ENCODE results near the gene LRCH1.

LRCH1 gene

DNA sequence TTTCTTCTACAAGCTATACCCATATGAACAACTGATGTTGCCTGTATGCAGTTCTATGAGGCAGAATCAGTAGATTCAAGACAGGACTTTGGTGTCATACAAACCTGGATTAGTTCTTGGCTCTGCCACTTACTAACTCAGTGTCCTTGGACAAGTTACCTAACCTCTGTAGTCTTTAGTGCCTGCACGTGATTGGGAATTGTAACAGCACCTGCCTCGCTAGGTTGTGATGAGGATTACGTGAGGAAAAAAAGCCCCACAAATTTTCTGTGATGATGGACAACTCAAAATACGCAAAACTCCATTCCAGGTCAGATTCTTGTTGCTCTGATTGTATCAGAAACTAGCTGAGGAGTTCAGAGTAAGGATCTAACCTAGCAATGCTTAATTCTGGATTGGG, 89.3 kb downstream of the LRCH1 start:
- DNase-seq, result no peak

DNA sequence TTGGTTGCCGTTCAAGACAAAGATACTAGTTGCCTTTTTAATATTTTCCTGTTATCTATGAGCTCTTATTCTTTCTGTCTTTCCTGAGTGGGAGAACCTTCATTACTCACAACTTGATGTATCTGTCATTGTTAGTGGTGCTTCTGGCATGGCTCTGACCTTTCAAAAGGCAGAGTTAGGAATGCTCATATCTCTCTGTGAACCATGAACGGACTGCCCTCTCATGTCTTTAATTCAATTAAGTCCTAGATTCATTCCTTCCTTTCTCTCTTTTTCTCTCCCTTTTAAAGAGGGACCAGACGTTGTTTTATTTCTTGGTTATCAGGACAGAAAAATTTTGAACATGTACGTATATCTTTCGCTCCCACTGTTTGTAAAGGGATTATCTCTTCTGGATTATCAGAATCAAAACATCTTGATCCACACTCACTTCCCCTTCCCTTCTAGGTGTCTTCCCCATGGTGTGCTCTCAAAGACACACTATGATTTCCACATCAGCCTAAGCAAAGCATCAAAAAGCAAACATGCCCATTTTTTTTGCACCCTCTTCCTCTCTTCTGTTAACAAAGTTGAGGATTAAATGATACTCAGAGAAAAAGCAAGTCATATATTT, 90.3 kb downstream of the LRCH1 start:
- no peak for DNase-seq

DNA sequence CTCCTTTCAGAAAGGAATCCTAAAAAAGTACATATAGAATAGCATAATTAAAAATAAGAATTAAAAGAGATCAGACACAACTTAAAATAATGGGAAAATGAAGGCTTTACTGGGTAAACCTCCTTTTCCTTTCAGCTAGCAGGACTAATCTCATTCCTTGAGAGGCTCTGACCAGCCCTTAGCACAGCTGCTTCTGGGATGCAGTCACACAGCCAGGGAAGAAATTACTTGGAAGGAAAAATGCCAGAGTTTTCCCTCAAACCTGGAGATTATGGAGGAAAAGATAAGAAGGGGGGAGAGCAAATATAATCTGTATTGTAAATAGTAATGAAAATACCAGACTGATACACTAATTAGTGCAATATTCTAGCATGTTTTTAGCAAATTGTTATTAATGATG, 91.8 kb downstream of the LRCH1 start:
- no peak for DNase-seq

DNA sequence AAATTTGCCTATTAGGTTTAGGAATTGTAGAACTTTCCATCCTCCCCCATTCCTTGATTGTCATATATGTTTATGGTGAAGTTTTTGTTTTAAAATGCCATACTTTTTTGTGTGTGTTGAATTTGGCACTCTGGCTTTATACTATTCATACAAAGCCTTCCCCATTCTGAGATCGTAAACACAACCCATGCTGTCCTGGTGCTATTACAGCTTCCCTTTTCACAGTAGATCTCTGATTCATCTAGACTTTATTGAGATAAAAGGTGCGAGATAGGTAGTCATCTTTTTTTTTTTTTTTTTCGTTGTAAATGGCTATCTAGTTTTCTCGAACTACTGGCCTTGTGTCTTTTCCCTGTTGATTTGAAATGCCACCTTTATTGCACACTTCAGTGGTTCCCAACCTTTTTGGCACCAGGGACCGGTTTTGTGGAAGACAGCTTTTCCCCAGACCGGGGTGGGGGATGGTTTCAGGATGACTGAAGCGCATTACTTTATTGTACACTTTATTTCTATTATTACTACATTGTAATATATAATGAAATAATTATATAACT, 94.6 kb downstream of the LRCH1 start:
- DNase-seq, result no peak

DNA sequence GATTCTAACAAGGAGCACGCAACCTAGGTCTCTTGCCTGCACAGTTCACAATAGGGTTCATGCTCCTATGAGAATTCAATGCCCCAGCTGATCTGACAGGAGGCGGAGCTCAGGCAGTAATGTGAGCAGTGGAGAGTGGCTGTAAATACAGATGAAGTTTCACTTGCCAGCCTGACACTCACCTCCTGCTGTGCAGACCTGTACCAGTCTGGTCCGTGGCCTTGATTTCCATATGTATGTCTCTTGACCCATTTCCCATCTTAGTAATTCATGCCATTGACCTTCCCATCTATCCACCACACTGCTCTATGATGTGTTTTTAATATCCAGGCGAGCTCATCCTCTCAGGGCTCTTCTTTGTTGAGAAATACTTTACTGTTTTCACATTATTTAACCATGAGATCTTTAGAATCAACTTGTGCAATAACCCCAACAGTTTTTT, 95.2 kb downstream of the LRCH1 start:
- peak; percentile 75 for DNase-seq

DNA sequence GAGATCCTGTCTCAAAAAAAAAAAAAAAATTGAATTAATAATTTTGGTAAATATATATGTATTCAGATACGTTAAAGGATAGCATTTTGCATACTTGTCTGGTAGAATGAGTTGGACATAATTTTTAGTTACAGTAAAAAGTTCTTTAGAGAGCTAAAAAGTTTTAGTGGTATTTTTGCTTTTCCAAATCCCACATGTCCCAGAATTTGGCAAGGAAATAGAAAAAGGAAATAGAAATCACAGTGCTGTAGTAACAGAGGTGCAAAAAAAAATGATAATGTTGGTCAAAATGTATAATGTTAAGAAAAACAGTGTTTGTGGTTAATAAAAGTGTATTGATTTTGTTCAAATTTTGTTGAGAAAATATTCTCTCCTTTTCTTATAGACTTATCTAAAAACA, 96.8 kb downstream of the LRCH1 start:
- DNase-seq, result no peak

DNA sequence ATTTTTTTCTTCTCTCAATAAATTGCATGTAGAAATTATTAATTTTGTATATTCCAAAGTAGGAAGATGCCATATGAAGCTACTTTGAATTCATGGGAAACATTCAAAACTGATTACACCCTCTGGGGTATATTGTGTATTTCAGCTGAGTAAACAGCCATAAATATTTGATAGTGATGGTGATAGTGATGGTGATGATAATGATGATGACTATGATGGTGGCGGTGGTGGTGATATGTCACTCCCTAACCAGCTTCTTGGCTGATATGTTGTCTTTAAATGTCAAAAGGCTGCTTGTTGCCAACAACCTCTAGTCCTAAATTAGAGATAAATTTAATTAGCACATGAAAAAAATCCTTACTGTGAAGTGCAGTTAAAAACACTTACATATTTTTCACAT, 102.0 kb downstream of the LRCH1 start:
- no peak for DNase-seq

DNA sequence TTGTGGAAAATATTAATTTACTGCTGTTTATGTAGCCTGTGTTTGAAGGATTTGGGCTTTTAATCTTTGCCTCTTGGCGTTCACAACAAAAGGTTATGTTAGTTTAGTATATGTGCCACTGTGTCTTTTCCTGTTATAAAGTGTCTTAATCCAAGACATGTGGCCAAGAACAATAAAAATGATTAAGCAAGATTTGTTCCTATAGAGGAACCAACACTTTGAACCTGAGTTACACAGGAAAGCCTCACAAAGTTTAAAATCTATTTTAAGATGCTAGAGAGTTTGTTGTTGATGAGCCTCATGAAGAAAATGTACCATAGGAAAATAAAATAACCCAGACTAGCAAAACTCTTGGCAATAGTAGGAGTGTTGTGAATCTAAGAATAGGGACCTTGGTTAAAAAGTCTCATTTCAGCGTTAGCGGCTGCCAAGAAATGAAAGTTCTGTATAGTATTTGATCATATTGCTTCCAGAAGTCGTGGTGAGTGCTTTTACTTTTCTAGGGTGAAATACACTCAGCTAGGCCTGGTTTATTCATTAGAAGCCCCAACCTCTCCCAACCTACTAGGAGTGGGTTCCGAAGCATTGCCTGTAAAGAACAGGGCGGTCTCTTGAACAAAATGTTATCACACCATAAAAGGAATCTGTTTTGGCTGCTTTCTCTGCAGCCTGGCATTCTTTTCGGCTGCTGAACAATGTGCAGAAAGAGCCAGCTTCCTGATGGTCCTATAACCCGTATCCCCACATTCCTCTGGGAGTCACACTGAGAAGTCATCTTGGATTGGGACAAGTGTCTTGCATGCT, 102.6 kb downstream of the LRCH1 start:
- DNase-seq, result no peak

DNA sequence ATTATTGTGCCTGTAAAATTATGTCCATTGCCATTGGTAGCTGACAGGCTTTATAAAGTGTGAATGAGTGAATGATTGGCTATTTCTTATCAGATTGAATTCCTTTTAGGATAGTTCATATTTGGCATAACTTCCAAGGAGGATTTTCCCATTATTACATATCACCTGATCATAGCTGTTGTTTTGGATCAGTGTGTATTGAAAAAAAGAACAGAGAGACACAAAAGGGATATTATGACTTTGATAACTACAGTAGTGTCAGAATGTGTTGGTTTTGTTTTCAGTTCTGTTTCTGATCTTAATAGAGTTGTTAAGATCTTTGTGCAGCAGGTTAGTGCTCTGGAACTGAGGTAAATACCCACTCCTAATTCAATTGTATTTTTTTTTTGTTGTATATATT, 103.8 kb downstream of the LRCH1 start:
- no peak for DNase-seq

DNA sequence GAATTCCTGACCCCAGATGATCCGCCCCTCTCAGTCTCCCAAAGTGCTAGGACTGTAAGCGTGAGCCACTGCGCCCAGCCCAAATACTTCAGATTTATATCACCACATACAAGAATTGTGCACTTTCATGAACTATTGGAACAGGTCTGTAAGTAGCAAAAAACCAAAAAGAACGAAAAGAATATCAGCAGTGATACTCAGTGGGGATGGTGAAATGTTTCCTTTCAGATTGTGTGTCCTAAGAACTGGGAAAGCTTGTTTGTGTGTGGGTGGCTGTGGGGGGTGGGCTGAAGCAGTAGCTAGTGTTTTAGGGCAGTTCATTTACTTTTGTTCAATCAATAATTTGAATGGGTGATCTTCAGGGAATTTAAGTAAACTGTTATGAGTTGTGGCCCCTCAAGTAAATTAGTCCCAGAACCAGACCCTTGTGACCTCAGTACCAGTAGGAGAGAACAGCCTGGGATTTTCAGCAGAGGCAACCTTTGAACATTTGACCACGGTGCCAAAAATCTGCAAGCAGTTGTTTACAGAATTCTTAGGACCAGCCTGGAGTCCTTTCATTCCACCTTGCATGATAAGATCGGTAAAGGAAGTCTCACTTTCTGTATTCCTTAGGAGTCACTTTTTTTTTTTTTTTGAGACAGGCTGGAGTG, 106.6 kb downstream of the LRCH1 start:
- no peak for DNase-seq

DNA sequence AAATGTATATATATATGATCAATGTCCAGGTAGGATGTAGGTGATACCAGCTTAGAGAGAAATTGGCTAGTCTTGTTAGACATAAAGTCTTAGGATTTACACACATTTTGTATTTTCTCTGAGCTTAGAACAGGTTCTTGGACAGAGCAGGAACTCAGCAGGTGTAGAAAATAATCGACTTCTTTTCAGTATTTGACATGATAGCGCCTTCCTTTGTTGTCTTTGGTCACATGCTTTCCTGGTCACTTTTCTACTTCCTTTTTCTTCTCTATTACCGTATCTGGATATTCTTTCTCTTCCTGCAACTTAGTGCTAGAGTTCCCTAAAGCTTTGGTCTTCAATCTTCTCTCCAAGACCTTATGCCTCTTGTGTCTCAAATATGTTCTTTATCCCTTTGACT, 107.4 kb downstream of the LRCH1 start:
- no peak for DNase-seq

DNA sequence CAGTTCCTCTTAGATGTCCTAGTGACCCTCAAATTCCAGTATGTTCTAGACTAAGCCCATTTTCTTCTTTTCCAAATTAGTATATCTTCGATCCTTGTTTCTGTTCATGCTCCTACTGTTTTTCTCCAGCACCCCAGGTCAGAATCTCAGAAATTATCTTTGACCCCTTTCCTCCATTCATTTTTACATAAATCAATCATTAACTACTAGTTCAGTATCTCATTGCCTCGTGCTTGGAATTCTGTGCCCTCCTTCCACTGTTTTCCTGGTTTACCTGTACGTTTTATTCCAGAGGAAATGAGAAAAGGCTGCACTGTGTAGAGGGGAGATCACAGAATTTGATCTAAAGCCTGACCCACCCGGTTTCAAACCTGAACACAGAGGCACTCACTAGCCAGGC, 107.9 kb downstream of the LRCH1 start:
- no peak for DNase-seq

DNA sequence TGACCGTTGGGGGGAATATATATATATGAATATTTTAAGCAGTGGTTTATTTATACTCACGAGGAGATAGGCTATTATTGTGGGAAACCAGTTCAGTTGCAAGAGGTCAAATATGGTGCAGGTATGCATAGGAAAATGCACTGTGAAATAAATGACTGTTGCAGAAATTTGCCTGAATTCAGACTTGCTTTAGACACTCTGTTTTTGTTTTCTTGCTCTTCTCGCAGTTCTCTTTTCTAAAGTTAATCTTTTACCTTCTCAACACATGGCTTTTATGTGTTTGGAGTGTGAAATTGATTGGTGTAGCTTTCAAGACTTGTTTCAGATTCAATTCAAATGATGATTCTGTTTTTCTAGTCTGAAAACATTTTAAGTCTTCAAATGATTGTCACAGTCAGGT, 109.7 kb downstream of the LRCH1 start:
- DNase-seq, result no peak

DNA sequence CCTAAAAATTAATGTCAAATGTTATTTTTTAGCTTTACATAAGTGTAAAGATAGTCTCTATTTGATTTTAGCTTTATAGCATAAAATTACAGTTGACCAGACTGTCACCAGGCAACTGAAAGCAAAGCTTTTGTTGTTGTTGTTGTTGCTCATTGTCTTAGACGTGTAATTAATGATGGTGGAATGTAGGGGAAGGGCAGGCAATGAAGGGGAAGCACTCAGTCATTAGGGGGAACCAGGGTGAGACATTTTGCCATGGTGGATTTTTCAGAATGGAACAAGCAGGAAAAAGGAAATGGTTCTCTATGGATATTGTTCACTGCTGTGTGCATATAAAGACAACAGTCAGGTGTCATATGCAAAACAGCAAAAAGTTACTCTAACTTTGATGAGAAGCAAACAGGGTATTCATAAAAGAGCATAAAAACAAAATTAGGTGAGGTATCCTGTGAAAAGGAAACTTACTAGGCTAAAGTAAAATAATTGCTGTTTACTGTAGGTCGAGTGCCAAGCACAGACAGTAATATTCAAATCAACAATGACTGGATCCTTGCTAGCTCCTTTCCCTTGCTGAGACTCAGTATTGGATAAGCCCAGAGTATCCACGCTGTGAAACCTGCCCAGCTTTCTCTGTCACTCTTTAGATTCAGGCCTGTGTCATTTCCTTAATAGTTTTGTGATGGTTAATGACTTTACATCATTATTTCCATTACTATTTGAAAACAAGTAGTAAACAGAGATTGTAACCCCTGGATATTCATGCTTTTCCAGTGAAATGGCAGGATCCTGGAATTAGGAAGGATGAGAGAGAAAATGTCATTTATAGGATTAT, 110.5 kb downstream of the LRCH1 start:
- DNase-seq, result no peak

DNA sequence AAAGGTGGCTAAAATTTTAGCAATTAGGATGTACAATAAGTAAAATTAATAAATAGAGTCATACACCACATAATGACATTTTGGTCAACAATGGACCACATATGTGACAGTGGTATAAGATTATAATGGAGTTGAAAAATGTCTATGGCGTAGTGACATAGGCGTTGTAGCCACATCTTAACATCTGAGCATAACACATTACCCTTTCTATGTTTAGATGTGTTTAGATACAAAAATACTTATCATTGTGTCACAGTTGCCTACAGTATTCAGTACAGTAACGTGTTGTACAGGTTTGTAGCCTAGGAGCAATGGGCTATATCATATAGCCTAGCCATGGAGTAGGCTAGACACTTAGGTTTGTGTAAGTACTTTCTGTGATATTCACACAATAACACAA, 111.2 kb downstream of the LRCH1 start:
- no peak for DNase-seq

DNA sequence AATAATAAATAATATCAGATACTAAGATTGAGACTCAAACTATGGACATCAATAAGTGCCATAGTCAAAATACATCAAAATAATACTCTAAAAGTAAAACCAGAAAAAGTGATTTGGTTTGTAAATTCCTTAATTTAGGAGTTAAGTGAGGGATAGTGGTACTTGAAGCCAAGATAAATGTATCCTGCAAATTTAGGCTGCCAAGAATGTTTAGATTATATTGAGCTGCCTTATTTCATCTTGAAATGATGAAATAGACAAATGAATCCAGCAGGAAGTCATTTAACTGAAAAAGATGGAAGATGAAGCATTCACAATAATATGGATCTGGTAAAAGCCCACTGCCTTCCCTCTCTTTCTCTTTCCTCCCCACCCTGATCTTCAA, 112.3 kb downstream of the LRCH1 start:
- no peak for DNase-seq

DNA sequence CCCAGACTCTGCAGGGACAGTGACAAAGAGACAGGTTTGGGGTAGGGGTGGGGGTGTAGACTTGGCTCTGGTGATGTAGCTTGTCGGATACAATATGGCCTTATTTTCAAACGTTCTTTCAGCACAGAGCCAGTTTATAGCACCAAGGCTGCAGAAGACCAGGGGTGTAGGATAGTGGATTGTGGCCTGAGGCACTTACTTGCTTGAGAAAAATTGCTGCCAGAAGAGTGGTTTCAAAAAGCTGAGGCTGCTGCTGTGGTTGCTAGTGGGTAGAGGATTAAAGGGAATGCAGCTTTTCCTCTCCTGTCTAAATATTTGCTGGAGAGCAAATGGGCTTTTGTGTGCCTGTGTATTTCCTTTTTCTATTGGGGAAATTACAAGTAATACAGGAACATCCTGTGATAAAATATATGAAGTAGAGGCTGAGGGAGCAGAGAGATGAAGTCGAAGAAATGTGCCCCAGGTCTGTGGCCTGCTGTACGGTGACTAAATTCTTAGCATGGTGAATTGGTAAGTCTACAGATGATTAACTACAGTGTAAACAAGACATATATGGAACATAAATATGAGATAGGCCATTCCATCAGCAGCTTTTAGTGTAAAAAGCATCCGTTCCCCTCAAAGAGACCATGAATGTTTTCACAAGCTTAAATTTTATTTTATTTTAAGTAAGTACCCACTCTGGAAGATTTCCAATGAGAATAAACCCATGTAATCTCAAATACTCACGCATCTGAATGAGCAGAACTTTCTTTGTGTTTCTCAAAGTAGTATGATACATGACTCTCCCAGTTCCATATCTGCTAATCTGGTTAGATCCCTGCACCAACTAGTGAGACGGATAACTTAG, 112.9 kb downstream of the LRCH1 start:
- peak; percentile 45 for DNase-seq

DNA sequence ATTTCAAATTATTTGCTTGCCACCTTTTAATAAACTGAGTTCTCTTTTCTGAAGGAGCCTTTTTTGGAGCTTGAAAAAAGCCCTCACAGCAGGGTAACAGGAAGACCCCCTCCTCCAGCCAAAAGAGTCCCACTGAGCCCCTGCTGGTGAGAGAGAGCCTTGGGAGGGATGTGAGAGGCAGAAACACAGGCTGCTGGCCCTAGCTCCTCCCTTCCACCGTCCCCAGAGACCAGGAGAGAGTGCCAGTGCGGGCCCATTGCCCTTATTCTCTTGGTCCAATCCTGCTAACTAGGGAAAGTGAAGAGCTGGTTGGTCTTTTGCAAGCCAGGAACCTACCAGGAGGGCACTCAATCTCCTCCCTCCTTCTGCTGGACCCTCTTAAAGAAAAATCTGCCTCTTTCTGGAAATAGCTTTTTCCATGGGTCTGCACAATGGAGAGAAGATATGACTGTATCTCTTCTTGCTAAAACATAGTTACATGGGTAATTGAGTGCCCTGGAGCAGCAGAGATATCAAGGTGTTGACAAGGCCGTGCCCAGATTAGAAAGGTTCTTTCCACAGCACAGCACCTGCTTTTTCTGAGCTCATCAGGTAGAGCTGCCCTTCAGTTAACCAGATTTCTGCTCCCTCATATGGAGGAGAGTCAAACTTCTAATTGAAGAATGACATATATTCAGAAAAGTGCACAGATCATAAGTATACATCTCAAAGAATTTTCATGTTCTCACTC, 113.9 kb downstream of the LRCH1 start:
- peak; percentile 50 for DNase-seq

DNA sequence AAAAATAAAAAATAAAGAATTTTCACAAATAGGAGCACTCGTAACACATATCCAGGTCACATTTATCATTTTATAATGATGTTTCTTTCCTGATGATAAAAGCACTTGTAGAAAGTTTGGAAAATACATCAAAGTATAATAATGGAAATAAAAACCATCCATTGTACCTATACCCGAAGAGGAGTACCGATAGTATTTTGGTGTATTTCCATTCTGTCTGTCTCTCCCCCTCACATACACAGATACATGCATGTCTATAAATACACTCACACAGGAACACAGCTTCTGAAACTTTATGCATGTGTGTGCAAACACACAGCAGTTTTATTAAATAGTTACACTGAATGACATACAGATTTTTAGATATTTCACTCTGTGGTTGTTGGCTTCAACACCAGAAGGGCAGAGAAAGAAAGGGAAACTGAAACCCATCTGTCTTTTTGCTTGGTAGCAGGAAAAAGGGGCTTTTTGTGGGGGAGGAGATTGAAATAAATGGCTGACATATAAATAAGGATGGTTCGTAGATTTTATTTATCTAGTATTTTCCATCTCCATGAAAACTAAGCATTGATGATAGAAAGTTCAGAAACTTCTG, 114.8 kb downstream of the LRCH1 start:
- DNase-seq, result no peak

DNA sequence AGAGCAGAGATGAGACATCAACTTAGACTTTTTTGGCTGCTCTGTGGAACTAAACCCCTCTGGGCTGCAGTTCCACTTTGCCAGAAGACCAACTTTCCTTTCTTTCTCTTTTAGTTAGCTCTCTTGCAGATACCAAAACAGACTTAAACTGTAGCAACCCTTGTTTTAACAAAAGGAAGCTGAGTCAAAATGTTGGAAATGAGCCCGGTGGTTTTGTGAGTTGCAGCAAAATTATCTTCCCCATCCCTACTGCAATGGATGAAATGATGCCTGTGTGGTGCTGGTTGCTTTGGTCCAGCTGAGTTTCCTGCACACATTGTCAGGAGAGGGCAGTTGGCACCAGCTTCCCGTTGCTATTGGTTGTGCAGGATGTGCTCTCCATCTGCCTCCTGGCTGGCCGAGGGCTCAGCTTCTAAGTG, 115.3 kb downstream of the LRCH1 start:
- DNase-seq, result no peak

Data from NCI-H146 (cell line).